GM23338 (cell line): ENCODE results near the gene CNP. TPM values are rescaled to one million over a fixed set of nuclear protein-coding genes. Genes with fewer than 3 reads are reported as not detected.

Experiments
- ATAC-seq: fragments of 200-7000 bp; cut with Tn5 transposase; 3 replicates; pipeline ENCODE4 v1.9.1; 2020
- DNase-seq: peaks from one replicate; pipeline ENCODE4 v3.0.0-alpha.2; 2015; ENCODE audit warnings: low spot score
- H2AFZ ChIP-seq: fragments of 200-600 bp; sonication (generic); 2 replicates; pipeline ENCODE4 v1.8.0; 2016; ENCODE audit warnings: antibody characterized with exemption, mild to moderate bottlenecking, moderate library complexity
- H3F3A ChIP-seq: fragments of 200-600 bp; sonication (generic); replicated peaks from 2 replicates; pipeline ENCODE4 v1.8.0; 2017; ENCODE audit warnings: antibody characterized with exemption, mixed run types, low read depth
- H3K27ac ChIP-seq: fragments of 200-600 bp; sonication (generic); 2 replicates; pipeline ENCODE4 v1.6.1; 2016; ENCODE audit warnings: low read depth
- H3K27me3 ChIP-seq: fragments of 200-600 bp; sonication (generic); 2 replicates; pipeline ENCODE4 v1.8.0; 2016; ENCODE audit warnings: mild to moderate bottlenecking, mixed run types, moderate library complexity; ENCODE audit not compliant: insufficient read depth
- H3K36me3 ChIP-seq: fragments of 200-600 bp; sonication (generic); 2 replicates; pipeline ENCODE4 v1.8.0; 2016; ENCODE audit warnings: mild to moderate bottlenecking; ENCODE audit not compliant: insufficient read depth
- H3K4me1 ChIP-seq: fragments of 200-600 bp; sonication (generic); 2 replicates; pipeline ENCODE4 v1.8.0; 2016; ENCODE audit warnings: mild to moderate bottlenecking, moderate library complexity; ENCODE audit not compliant: insufficient read depth
- H3K4me2 ChIP-seq: fragments of 200-600 bp; sonication (generic); 2 replicates; pipeline ENCODE4 v1.7.1; 2017; ENCODE audit warnings: mixed run types
- H3K4me3 ChIP-seq: fragments of 200-600 bp; sonication (generic); 2 replicates; pipeline ENCODE4 v1.6.1; 2016; ENCODE audit warnings: mixed run types
- H3K79me2 ChIP-seq: fragments of 200-600 bp; sonication (generic); replicated peaks from 2 replicates; pipeline ENCODE4 v1.8.0; 2017; ENCODE audit warnings: mild to moderate bottlenecking; ENCODE audit not compliant: insufficient read depth
- H3K9me2 ChIP-seq: fragments of 200-600 bp; sonication (generic); 2 replicates; pipeline ENCODE4 v1.8.0; 2017; ENCODE audit not compliant: insufficient read depth
- H4K20me1 ChIP-seq: fragments of 200-600 bp; sonication (generic); replicated peaks from 2 replicates; pipeline ENCODE4 v1.8.0; 2017; ENCODE audit warnings: mild to moderate bottlenecking; ENCODE audit not compliant: insufficient read depth
- H3K27ac Mint-ChIP-seq: 2 replicates; pipeline ENCODE4 v1.8.0; 2020; ENCODE audit warnings: inconsistent platforms, mild to moderate bottlenecking, moderate library complexity, mixed read lengths
- H3K27me3 Mint-ChIP-seq: 3 replicates; pipeline ENCODE4 v1.8.0; 2022; ENCODE audit warnings: low read depth, mild to moderate bottlenecking, moderate library complexity, mixed read lengths, inconsistent platforms; ENCODE audit not compliant: insufficient read depth, poor library complexity
- H3K36me3 Mint-ChIP-seq: 3 replicates; pipeline ENCODE4 v1.8.0; 2021; ENCODE audit warnings: low read depth, mild to moderate bottlenecking, inconsistent platforms, moderate library complexity, mixed read lengths
- H3K4me1 Mint-ChIP-seq: 3 replicates; pipeline ENCODE4 v1.8.0; 2020; ENCODE audit warnings: mild to moderate bottlenecking, inconsistent platforms, mixed read lengths
- H3K4me3 Mint-ChIP-seq: 3 replicates; pipeline ENCODE4 v1.8.0; 2021; ENCODE audit warnings: moderate library complexity, mild to moderate bottlenecking, inconsistent platforms, mixed read lengths
- H3K9me3 Mint-ChIP-seq: 3 replicates; pipeline ENCODE4 v1.8.0; 2020; ENCODE audit warnings: moderate library complexity, mild to moderate bottlenecking, inconsistent platforms, mixed read lengths
- CREB1 ChIP-seq: fragments of 250-450 bp; sonication (Bioruptor Pico); IDR thresholded peaks from 2 replicates; pipeline ENCODE4 v1.5.0; 2020; ENCODE audit warnings: low read depth, mild to moderate bottlenecking, moderate library complexity
- EZH2 ChIP-seq: fragments of 200-600 bp; sonication (generic); IDR thresholded peaks from one replicate; pipeline ENCODE4 v1.8.0; 2017; ENCODE audit warnings: antibody characterized with exemption, mild to moderate bottlenecking, low read depth; ENCODE audit not compliant: unreplicated experiment
- EZH2phosphoT487 ChIP-seq: fragments of 200-600 bp; sonication (generic); IDR thresholded peaks from one replicate; pipeline ENCODE4 v1.8.1; 2018; ENCODE audit warnings: antibody characterized with exemption; ENCODE audit not compliant: unreplicated experiment
- JUNB ChIP-seq: IDR thresholded peaks from one replicate; pipeline ENCODE4 v1.6.1; 2016; ENCODE audit warnings: antibody characterized with exemption; ENCODE audit not compliant: unreplicated experiment
- NANOG ChIP-seq: IDR thresholded peaks from 2 replicates; pipeline ENCODE4 v1.6.1; 2016; ENCODE audit warnings: antibody characterized with exemption, borderline replicate concordance
- POLR2AphosphoS5 ChIP-seq: IDR thresholded peaks from 2 replicates; pipeline ENCODE4 v1.6.1; 2016; ENCODE audit warnings: antibody characterized with exemption, low read depth
- STAT1 ChIP-seq: IDR thresholded peaks from one replicate; pipeline ENCODE4 v1.6.1; 2016; ENCODE audit warnings: antibody characterized with exemption; ENCODE audit not compliant: unreplicated experiment
- ZNF114 ChIP-seq: fragments of 250-450 bp; sonication (Bioruptor Pico); IDR thresholded peaks from 2 replicates; pipeline ENCODE4 v1.5.0; 2020; ENCODE audit warnings: mild to moderate bottlenecking, moderate library complexity
- ZNF331 ChIP-seq: fragments of 250-450 bp; sonication (Bioruptor Pico); IDR thresholded peaks from 2 replicates; pipeline ENCODE4 v1.5.0; 2020; ENCODE audit warnings: low read depth, mild to moderate bottlenecking, moderate library complexity
- polyA plus RNA-seq: library from polyadenylated mRNA; unstranded; fragments of >200 nt; fragmentation: Nextera tagmentation; extraction: Ambion mirVana; gene quantifications from 2 replicates; pipeline ENCODE4 v1.2.1, GENCODE V29; 2016
- total RNA-seq: library from RNA; depleted of rRNA; stranded (reverse); fragments of >200 nt; shearing (Covaris generic); gene quantifications from 2 replicates; pipeline ENCODE4 v1.2.3, GENCODE V29; 2014
- TF ChIP-seq, protein P1 (sequence below): IDR thresholded peaks from 2 replicates; pipeline ENCODE4 v1.6.1; 2016; ENCODE audit warnings: antibody characterized with exemption
- TF ChIP-seq, protein P2 (sequence below), 2 experiments: fragments of 200-600 bp in 1 of 2; sonication (generic) in 1 of 2; conservative IDR thresholded peaks; 2 replicates each; pipeline versions ENCODE4 v1.5.1 to v1.6.1; 2016 to 2017; ENCODE audit warnings: antibody characterized with exemption in 2 of 2, low read depth in 2 of 2, mild to moderate bottlenecking in 2 of 2, moderate library complexity in 1 of 2
- TF ChIP-seq, protein P3 (sequence below): fragments of 250-450 bp; sonication (Bioruptor Pico); IDR thresholded peaks from 2 replicates; pipeline ENCODE4 v1.5.0; 2020; ENCODE audit warnings: mild to moderate bottlenecking, moderate library complexity

CNP gene
- total and polyA plus RNA-seq, 2 experiments from 2014 or later, result 30.8 to 47.8 TPM

DNA sequence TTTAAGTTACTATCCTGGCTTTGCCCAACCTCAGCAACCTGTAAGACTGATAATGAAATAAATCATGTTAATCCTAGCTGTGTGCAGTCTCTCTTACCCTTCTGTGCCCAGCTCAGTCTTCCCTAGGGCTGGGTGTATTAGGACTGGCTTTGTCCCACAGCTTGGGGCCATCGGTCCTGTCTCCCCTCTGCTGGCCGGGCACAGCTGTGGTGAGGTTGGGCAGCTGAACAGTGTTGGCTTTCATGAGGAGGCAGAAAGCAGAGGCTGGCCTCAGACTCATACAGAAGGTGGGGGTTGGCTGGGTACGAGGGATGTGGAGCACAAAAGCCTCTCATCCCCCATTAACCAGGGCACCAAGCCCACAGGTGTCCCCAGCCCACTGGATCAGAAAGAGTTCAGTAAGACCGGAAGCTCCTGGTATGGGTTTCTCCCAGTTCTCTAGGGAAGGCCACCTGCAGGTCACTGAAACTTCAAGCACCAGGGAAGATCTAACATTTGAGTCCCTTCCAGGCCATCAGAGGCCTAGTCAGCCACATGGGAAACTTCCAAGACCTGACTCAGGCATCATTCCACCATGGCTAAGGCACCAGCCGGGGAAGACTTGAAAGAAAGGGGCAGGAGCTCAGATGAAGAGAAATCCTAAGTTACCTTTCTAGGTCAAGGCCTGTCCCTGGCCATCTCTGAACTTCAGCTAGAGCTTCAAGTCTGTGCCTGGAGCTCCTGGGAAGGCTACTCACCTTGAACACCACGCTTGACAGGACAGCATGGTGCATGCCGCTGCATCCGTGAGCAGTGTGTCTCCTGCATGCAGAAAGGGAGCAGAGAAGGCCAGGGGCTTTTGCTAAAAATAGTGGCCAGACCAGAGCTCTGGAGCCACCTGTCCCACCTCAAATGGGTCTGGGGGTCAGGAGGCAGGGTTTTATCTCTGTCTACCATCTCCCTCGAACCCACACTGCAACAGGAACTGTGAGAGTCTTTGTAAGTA lies 8.8 kb downstream of the CNP start (continued):
- TF ChIP-seq ZNF331, result no peak
- no peak for TF ChIP-seq JUNB
- TF ChIP-seq EZH2phosphoT487, result no peak
- TF ChIP-seq ZNF114 (CRISPR knock-in tag), result no peak
- TF ChIP-seq EZH2, result no peak
- no peak for TF ChIP-seq CREB1 (CRISPR knock-in tag)

DNA sequence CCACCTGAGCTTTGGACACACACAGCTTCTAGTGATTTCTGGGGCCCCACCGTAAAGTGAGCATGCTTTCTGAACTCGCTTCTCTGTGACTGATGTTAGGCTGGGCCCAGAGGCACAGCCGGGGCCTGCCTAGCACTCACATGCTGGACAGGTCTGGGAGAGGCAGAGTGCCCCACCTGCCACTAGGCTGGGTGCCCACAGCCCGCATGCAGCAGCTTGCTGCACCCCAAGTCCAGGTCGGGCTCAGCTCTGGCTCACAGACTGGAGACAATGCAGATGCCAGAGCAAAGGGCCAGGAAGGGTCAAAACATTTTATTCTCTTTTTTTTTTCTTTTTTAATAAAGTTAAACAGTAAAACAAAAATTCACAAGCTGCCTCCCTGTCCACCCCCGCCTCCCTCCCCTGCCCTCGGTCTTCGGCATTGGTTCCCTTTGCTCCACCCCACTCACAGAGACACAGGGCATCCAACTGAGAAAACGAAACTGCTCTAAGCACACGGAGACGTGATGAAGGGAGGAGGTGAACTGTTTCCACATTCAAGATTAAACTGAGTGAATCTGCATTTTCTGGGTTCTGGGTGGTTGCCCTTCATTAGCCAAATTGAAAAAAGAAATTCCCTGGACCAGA lies 9.7 kb downstream of the CNP start:
- no peak overlapping the region for H3K4me3 ChIP-seq
- no peak overlapping the region for H3K27ac ChIP-seq
- H3K27ac Mint-ChIP-seq, result no peak overlapping the region
- H3K4me1 Mint-ChIP-seq, result no peaks in the 10 kb centered on the region
- peaks cover 23% of the 10 kb centered on the region; the same call in 1 of the 2 replicates for H3F3A ChIP-seq
- H4K20me1 ChIP-seq, result peaks cover 9% of the 10 kb centered on the region
- no peaks in the 10 kb centered on the region for H3K27me3 ChIP-seq
- no peak overlapping the region for H3K4me3 Mint-ChIP-seq
- H3K27me3 Mint-ChIP-seq, result peaks cover 11% of the 10 kb centered on the region
- peaks cover 86% of the 10 kb centered on the region for H3K36me3 Mint-ChIP-seq
- no peak overlapping the region for H3K4me2 ChIP-seq
- no peak for DNase-seq
- no peak for ATAC-seq
- no peaks in the 10 kb centered on the region for H3K9me3 Mint-ChIP-seq
- H3K4me1 ChIP-seq, result no peaks in the 10 kb centered on the region
- no peaks in the 10 kb centered on the region for H3K79me2 ChIP-seq
- H3K36me3 ChIP-seq, result peaks cover 48% of the 10 kb centered on the region
- no peak overlapping the region for H2AFZ ChIP-seq
- no peaks in the 10 kb centered on the region for H3K9me2 ChIP-seq
- no peak for TF ChIP-seq NANOG
- TF ChIP-seq, protein P1, sequence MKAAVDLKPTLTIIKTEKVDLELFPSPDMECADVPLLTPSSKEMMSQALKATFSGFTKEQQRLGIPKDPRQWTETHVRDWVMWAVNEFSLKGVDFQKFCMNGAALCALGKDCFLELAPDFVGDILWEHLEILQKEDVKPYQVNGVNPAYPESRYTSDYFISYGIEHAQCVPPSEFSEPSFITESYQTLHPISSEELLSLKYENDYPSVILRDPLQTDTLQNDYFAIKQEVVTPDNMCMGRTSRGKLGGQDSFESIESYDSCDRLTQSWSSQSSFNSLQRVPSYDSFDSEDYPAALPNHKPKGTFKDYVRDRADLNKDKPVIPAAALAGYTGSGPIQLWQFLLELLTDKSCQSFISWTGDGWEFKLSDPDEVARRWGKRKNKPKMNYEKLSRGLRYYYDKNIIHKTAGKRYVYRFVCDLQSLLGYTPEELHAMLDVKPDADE, result no peak
- TF ChIP-seq, protein P2, sequence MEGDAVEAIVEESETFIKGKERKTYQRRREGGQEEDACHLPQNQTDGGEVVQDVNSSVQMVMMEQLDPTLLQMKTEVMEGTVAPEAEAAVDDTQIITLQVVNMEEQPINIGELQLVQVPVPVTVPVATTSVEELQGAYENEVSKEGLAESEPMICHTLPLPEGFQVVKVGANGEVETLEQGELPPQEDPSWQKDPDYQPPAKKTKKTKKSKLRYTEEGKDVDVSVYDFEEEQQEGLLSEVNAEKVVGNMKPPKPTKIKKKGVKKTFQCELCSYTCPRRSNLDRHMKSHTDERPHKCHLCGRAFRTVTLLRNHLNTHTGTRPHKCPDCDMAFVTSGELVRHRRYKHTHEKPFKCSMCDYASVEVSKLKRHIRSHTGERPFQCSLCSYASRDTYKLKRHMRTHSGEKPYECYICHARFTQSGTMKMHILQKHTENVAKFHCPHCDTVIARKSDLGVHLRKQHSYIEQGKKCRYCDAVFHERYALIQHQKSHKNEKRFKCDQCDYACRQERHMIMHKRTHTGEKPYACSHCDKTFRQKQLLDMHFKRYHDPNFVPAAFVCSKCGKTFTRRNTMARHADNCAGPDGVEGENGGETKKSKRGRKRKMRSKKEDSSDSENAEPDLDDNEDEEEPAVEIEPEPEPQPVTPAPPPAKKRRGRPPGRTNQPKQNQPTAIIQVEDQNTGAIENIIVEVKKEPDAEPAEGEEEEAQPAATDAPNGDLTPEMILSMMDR (conservative IDR thresholded peaks at IDR 0.05; ENCODE audit: low read depth in 2 of 2), result no peak
- TF ChIP-seq CREB1 (CRISPR knock-in tag), result no peak
- no peak for TF ChIP-seq EZH2
- TF ChIP-seq ZNF331, result no peak
- TF ChIP-seq EZH2phosphoT487, result no peak
- no peak for TF ChIP-seq STAT1
- TF ChIP-seq POLR2AphosphoS5, result no peak
- TF ChIP-seq, protein P3, sequence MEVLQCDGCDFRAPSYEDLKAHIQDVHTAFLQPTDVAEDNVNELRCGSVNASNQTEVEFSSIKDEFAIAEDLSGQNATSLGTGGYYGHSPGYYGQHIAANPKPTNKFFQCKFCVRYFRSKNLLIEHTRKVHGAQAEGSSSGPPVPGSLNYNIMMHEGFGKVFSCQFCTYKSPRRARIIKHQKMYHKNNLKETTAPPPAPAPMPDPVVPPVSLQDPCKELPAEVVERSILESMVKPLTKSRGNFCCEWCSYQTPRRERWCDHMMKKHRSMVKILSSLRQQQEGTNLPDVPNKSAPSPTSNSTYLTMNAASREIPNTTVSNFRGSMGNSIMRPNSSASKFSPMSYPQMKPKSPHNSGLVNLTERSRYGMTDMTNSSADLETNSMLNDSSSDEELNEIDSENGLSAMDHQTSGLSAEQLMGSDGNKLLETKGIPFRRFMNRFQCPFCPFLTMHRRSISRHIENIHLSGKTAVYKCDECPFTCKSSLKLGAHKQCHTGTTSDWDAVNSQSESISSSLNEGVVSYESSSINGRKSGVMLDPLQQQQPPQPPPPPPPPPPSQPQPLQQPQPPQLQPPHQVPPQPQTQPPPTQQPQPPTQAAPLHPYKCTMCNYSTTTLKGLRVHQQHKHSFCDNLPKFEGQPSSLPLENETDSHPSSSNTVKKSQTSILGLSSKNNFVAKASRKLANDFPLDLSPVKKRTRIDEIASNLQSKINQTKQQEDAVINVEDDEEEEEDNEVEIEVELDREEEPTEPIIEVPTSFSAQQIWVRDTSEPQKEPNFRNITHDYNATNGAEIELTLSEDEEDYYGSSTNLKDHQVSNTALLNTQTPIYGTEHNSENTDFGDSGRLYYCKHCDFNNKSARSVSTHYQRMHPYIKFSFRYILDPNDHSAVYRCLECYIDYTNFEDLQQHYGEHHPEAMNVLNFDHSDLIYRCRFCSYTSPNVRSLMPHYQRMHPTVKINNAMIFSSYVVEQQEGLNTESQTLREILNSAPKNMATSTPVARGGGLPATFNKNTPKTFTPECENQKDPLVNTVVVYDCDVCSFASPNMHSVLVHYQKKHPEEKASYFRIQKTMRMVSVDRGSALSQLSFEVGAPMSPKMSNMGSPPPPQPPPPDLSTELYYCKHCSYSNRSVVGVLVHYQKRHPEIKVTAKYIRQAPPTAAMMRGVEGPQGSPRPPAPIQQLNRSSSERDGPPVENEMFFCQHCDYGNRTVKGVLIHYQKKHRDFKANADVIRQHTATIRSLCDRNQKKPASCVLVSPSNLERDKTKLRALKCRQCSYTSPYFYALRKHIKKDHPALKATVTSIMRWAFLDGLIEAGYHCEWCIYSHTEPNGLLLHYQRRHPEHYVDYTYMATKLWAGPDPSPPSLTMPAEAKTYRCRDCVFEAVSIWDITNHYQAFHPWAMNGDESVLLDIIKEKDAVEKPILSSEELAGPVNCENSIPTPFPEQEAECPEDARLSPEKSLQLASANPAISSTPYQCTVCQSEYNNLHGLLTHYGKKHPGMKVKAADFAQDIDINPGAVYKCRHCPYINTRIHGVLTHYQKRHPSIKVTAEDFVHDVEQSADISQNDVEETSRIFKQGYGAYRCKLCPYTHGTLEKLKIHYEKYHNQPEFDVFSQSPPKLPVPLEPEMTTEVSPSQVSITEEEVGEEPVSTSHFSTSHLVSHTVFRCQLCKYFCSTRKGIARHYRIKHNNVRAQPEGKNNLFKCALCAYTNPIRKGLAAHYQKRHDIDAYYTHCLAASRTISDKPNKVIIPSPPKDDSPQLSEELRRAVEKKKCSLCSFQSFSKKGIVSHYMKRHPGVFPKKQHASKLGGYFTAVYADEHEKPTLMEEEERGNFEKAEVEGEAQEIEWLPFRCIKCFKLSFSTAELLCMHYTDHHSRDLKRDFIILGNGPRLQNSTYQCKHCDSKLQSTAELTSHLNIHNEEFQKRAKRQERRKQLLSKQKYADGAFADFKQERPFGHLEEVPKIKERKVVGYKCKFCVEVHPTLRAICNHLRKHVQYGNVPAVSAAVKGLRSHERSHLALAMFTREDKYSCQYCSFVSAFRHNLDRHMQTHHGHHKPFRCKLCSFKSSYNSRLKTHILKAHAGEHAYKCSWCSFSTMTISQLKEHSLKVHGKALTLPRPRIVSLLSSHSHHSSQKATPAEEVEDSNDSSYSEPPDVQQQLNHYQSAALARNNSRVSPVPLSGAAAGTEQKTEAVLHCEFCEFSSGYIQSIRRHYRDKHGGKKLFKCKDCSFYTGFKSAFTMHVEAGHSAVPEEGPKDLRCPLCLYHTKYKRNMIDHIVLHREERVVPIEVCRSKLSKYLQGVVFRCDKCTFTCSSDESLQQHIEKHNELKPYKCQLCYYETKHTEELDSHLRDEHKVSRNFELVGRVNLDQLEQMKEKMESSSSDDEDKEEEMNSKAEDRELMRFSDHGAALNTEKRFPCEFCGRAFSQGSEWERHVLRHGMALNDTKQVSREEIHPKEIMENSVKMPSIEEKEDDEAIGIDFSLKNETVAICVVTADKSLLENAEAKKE, result no peak
- TF ChIP-seq ZNF114 (CRISPR knock-in tag), result no peak
- TF ChIP-seq JUNB, result no peak
